ENCODE results near the gene ZBTB39.

The ZBTB39 gene

GRCh38 chr12:56978397-56979138 is 27.8 kb downstream of the ZBTB39 start:
- TF ChIP-seq CTCF (IDR thresholded peaks at IDR 0.05): no peak

GRCh38 chr12:56958422-56958821 is 47.9 kb downstream of the ZBTB39 start:
- TF ChIP-seq CTCF (IDR thresholded peaks at IDR 0.05): no peak

GRCh38 chr12:56957229-56958052 is 48.9 kb downstream of the ZBTB39 start, which contains the start of gene RDH16:
Gene RDH16, minus strand, starts transcription at chr12:56957608. Its CDS starts 146 bp downstream, at chr12:56957462.
- TF ChIP-seq CTCF (IDR thresholded peaks at IDR 0.05): no peak

GRCh38 chr12:56955631-56956256 is 50.6 kb downstream of the ZBTB39 start:
- TF ChIP-seq CTCF (IDR thresholded peaks at IDR 0.05): no peak

- no peak for TF ChIP-seq CTCF (IDR thresholded peaks at IDR 0.05)
Observed at GRCh38 chr12:56954958-56955355, 51.4 kb downstream of the ZBTB39 start.

GRCh38 chr12:56954057-56954957 is 52.0 kb downstream of the ZBTB39 start:
- TF ChIP-seq CTCF (IDR thresholded peaks at IDR 0.05): no peak

DNA sequence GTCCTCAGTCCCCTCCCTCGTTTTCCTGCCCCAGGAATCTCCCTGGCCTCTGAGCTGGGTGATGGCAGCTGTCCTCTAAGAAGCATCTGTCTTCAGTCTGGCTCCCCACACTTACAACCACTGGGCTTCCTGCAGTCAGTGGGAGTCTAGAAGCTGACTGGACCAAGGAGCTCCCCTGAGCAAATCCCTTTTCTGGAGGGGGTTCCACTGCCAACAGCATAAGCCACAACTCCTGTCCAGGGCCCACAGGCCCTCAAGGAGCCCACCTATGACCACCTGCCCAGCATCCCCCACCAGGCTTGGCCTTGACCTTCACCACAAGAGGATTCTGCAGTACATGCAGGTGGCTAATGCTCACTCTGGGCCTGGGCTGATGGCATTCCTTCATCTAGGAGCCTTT is 53.0 kb downstream of the ZBTB39 start:
- no peak for TF ChIP-seq CTCF (IDR thresholded peaks at IDR 0.05)

Measured in LNCAP (cell line).